Measurements from ENCODE around the gene CMTM1.

GRCh38 chr16:66575060-66575459 lies 8.8 kb downstream of the CMTM1 start:
- TF ChIP-seq, protein P1, sequence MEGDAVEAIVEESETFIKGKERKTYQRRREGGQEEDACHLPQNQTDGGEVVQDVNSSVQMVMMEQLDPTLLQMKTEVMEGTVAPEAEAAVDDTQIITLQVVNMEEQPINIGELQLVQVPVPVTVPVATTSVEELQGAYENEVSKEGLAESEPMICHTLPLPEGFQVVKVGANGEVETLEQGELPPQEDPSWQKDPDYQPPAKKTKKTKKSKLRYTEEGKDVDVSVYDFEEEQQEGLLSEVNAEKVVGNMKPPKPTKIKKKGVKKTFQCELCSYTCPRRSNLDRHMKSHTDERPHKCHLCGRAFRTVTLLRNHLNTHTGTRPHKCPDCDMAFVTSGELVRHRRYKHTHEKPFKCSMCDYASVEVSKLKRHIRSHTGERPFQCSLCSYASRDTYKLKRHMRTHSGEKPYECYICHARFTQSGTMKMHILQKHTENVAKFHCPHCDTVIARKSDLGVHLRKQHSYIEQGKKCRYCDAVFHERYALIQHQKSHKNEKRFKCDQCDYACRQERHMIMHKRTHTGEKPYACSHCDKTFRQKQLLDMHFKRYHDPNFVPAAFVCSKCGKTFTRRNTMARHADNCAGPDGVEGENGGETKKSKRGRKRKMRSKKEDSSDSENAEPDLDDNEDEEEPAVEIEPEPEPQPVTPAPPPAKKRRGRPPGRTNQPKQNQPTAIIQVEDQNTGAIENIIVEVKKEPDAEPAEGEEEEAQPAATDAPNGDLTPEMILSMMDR (conservative IDR thresholded peaks at IDR 0.05) = no peak
- TF ChIP-seq ZFX (IDR thresholded peaks at IDR 0.05) = no peak

Data from C4-2B (cell line).